Measurements from ENCODE around the gene UPB1. TPM values are rescaled to one million over a fixed set of nuclear protein-coding genes. Genes with fewer than 3 reads are reported as not detected.

The UPB1 gene
- total and polyA plus RNA-seq, 9 of the 15 experiments (the other 6 are each of a cell fraction or from before 2014, with no cell fraction given): 0.06 to 0.11 TPM; not detected in 7

- H3K4me3 ChIP-seq: peak overlapping the region; percentile 59
- TF ChIP-seq ZFX (CRISPR knock-in tag; IDR thresholded peaks at IDR 0.05) (0 out of 2 replicates have a peak, but pooled peaks have one; percentile 2), RB1 (IDR thresholded peaks at IDR 0.05; ENCODE audit: low read depth) (no peak), FOXK2 (conservative IDR thresholded peaks at IDR 0.05 in 1 of 2, IDR thresholded peaks at IDR 0.05 in 1 of 2; ENCODE audit: low read depth in 2 of 2) (peak in 1 of 2 experiments; percentile 58; a peak in 1 of 4 replicates), TBL1XR1 (IDR thresholded peaks at IDR 0.05; ENCODE audit: low read length in 2 of 2) (no peak), PKNOX1 (IDR thresholded peaks at IDR 0.05) (0 out of 2 replicates have a peak, but pooled peaks have one; percentile 4)
- FAIRE-seq (no peak), DNase-seq (ENCODE audit: extremely low read depth in 1 of 4, low spot score in 3 of 4) (peak in 1 of 4 experiments; percentile 36), ATAC-seq (no peak; the same call in 2 of the 3 replicates)
- H3K27me3 ChIP-seq (ENCODE audit: control insufficient read depth in 2 of 2, insufficient read depth in 2 of 2, low read length in 2 of 2): no peaks in the 10 kb centered on the region
- H3K36me3 ChIP-seq (ENCODE audit: control insufficient read depth, insufficient read depth, low read length): peaks cover 47% of the 10 kb centered on the region; the same call in 2 of the 3 replicates
- CTCF ChIA-PET (ENCODE audit: low intra/inter-chr PET ratio): no interaction called here
- intact Hi-C loops (cut with micrococcal nuclease): no loop called here
- in situ Hi-C loops (cut with MboI): no loop called here
- H3K9ac ChIP-seq (ENCODE audit: insufficient read depth in 1 of 2, low read depth in 2 of 2, low read length in 2 of 2): peak overlapping the region; percentile 93 to 98
- POLR2A ChIA-PET: interaction anchor here (0.6 to 2.4 kb wide), 10 partner anchors 9 to 617 kb away, joined by 3 to 13 read pairs (median 3); no protein-coding TSS in a partner anchor
- H3K79me2 ChIP-seq (ENCODE audit: control insufficient read depth, insufficient read depth, low read length): peaks cover 80% of the 10 kb centered on the region
- no TSS peak for BruUV-seq (replicated peaks)
- H3K27ac ChIP-seq (ENCODE audit: extremely low read depth, low read depth, low read length): peak overlapping the region; percentile 91
- H4K20me1 ChIP-seq (replicated peaks; ENCODE audit: control insufficient read depth, insufficient read depth, low read length): peaks cover 15% of the 10 kb centered on the region; the same call in 1 of the 2 replicates
- peaks cover 22% of the 10 kb centered on the region in 2 experiments; a peak in 4 of 5 replicates for H3K4me1 ChIP-seq (replicated peaks in 1 of 2; ENCODE audit: control insufficient read depth in 2 of 2, insufficient read depth in 2 of 2, low read length in 2 of 2)
- peak overlapping the region; percentile 99 for H3K4me2 ChIP-seq (ENCODE audit: insufficient read depth, low read length)
- peak overlapping the region; percentile 45; the same call in 1 of the 2 replicates for H2AFZ ChIP-seq (ENCODE audit: low read depth, low read length)
- no peaks in the 10 kb centered on the region for H3K9me1 ChIP-seq (ENCODE audit: control insufficient read depth, insufficient read depth, low read length)
- 6% methylated on average over 10 of the region's 12 CpGs for WGBS (ENCODE audit: insufficient coverage, low coverage, missing lambda C conversion rate)
- H3K9me3 ChIP-seq (replicated peaks; ENCODE audit: control insufficient read depth, insufficient read depth, low read depth, low read length): no peaks in the 10 kb centered on the region
Measured at GRCh38 chr22:24553597-24554312, 58.6 kb downstream of the UPB1 start.

Data from K562 (cell line).